Esophagus muscularis mucosa (tissue), 4 donors: ENCODE measurements around the gene CLEC16A. TPM values are rescaled to one million over a fixed set of nuclear protein-coding genes. Genes with fewer than 3 reads are reported as not detected.

Source experiments
- DNase-seq: peaks from one replicate; pipeline ENCODE4 v3.0.0-alpha.2; 2017; ENCODE audit errors: extremely low spot score
- H3K27ac ChIP-seq, 4 donors: fragments of 200-600 bp; sonication (generic); replicated peaks in 1 of 4; 1 replicate in 3 of 4; 2 replicates in 1 of 4; pipeline ENCODE4 v1.5.1; 2016 to 2019; ENCODE audit warnings: mild to moderate bottlenecking in 1 of 4
- H3K27me3 ChIP-seq, 4 donors: fragments of 200-600 bp; sonication (generic); one replicate each; pipeline versions ENCODE4 v1.5.1 to v1.6.0; 2016 to 2019
- H3K36me3 ChIP-seq, 4 donors: fragments of 200-600 bp; sonication (generic); one replicate each; pipeline ENCODE4 v1.5.1; 2016 to 2019
- H3K4me1 ChIP-seq, 4 donors: fragments of 200-600 bp; sonication (generic); one replicate each; pipeline ENCODE4 v1.5.1; 2016 to 2019
- H3K4me3 ChIP-seq, 4 donors: fragments of 200-600 bp; sonication (generic); 1 replicate in 2 of 4; 2 replicates in 2 of 4; pipeline ENCODE4 v1.5.1; 2016 to 2019; ENCODE audit warnings: mild to moderate bottlenecking in 4 of 4, moderate library complexity in 1 of 4
- H3K9me3 ChIP-seq, 4 donors: fragments of 200-600 bp; sonication (generic); 1 replicate in 3 of 4; 2 replicates in 1 of 4; pipeline ENCODE4 v1.5.1; 2016 to 2019
- CTCF ChIP-seq, 3 experiments: fragments of 200-600 bp in 2 of 3; fragments of 450-650 bp in 1 of 3; sonication (generic) in 2 of 3; IDR thresholded peaks; one replicate each; pipeline ENCODE4 v1.5.1; 2017 to 2019; ENCODE audit warnings: antibody characterized with exemption in 3 of 3, mild to moderate bottlenecking in 2 of 3, moderate library complexity in 1 of 3
- EP300 ChIP-seq: sonication (generic); formaldehyde crosslinking; IDR thresholded peaks from one replicate; pipeline ENCODE4 v1.6.1; 2017; ENCODE audit warnings: antibody characterized with exemption
- POLR2A ChIP-seq: fragments of 450-650 bp; IDR thresholded peaks from one replicate; pipeline ENCODE4 v1.6.1; 2017; ENCODE audit warnings: antibody characterized with exemption, moderate library complexity, mild to moderate bottlenecking, low read depth
- POLR2AphosphoS5 ChIP-seq, 2 donors: sonication (generic); formaldehyde crosslinking; IDR thresholded peaks; one replicate each; pipeline ENCODE4 v1.6.1; 2017; ENCODE audit warnings: antibody characterized with exemption in 2 of 2
- WGBS: methylation state at CpG from one replicate; pipeline ENCODE4 v1.1.5; 2018; 5-methylcytosine and 5-hydroxymethylcytosine counted together
- intact Hi-C: fragments of 100-400 bp; cut with DNase I; formaldehyde crosslinking; loops from one replicate; pipeline ENCODE4 v1.15.1; 2023
- total RNA-seq, 4 donors: library from RNA; depleted of rRNA; stranded (reverse); fragments of >200 nt; gene quantifications; one replicate each; pipeline versions ENCODE4 v1.1.0 to v1.2.1, GENCODE V29; 2016

The CLEC16A gene
- total RNA-seq, 4 donors from 2014 or later: 22.3 to 34.7 (median 29.2) TPM

- intact Hi-C loops: no loop called here
- TF ChIP-seq EP300: no peak
- no peak for TF ChIP-seq CTCF (IDR thresholded peaks at IDR 0.05)
- no peak for TF ChIP-seq POLR2A
- TF ChIP-seq POLR2AphosphoS5 (IDR thresholded peaks at IDR 0.05): no peak
- Histone ChIP-seq H3K27ac (peak overlapping the region; percentile 40 to 75 (median 68)), H3K9me3 (peaks cover 0 to 14% (median 6%) of the 10 kb centered on the region in 4 donors), H3K36me3 (peaks cover 2 to 57% (median 50%) of the 10 kb centered on the region in 4 donors), H3K27me3 (no peaks in the 10 kb centered on the region), H3K4me1 (peaks cover 21 to 30% (median 28%) of the 10 kb centered on the region in 4 donors), H3K4me3 (no peak overlapping the region)
- DNase-seq: no peak
- 81% methylated on average over 16 of the region's 16 CpGs for WGBS
Measured at GRCh38 chr16:11032000-11032921, 87.9 kb downstream of the CLEC16A start.

GRCh38 chr16:11032922-11033291 is 88.5 kb downstream of the CLEC16A start:
- intact Hi-C loops: no loop called here
- H3K36me3 ChIP-seq: peaks cover 0 to 56% (median 44%) of the 10 kb centered on the region in 4 donors
- no peak overlapping the region for H3K4me3 ChIP-seq
- H3K27me3 ChIP-seq: no peaks in the 10 kb centered on the region
- peaks cover 0 to 12% (median 5%) of the 10 kb centered on the region in 4 donors for H3K9me3 ChIP-seq
- peaks cover 21 to 30% (median 28%) of the 10 kb centered on the region in 4 donors for H3K4me1 ChIP-seq
- TF ChIP-seq POLR2AphosphoS5 (IDR thresholded peaks at IDR 0.05) (peak; percentile 40 to 63), CTCF (IDR thresholded peaks at IDR 0.05) (no peak)
- no peak for DNase-seq
- 59% methylated on average over 7 of the region's 7 CpGs for WGBS
- H3K27ac ChIP-seq: peak overlapping the region; percentile 56 to 80 (median 74)

- peak overlapping the region; percentile 56 to 80 (median 74) for H3K27ac ChIP-seq
- H3K4me3 ChIP-seq: no peak overlapping the region
Measured at GRCh38 chr16:11033629-11034420, 89.5 kb downstream of the CLEC16A start.

GRCh38 chr16:11034481-11034931 is 90.1 kb downstream of the CLEC16A start:
- no peak for TF ChIP-seq CTCF (IDR thresholded peaks at IDR 0.05)
- no peak for TF ChIP-seq POLR2AphosphoS5 (IDR thresholded peaks at IDR 0.05)
- no peak for TF ChIP-seq EP300
- TF ChIP-seq POLR2A: no peak
- Histone ChIP-seq H3K4me1 (peaks cover 21 to 30% (median 28%) of the 10 kb centered on the region in 4 donors), H3K27ac (peak overlapping the region; percentile 16 to 44 (median 38)), H3K27me3 (no peaks in the 10 kb centered on the region), H3K9me3 (no peaks in the 10 kb centered on the region), H3K36me3 (peaks cover 0 to 68% (median 40%) of the 10 kb centered on the region in 4 donors), H3K4me3 (no peak overlapping the region)
- DNase-seq: no peak
- WGBS: 57% methylated on average over 8 of the region's 8 CpGs
- intact Hi-C loops: no loop called here

More at GRCh38 chr16:11033629-11034420, 89.5 kb downstream of the CLEC16A start:
- no peak for DNase-seq
- 75% methylated on average over 14 of the region's 14 CpGs for WGBS
- intact Hi-C loops: no loop called here
- Histone ChIP-seq H3K36me3 (peaks cover 0 to 61% (median 41%) of the 10 kb centered on the region in 4 donors), H3K27me3 (no peaks in the 10 kb centered on the region), H3K9me3 (peaks cover 0 to 3% (median under 1%) of the 10 kb centered on the region in 4 donors), H3K4me1 (peaks cover 21 to 30% (median 28%) of the 10 kb centered on the region in 4 donors)
- TF ChIP-seq POLR2AphosphoS5 (IDR thresholded peaks at IDR 0.05) (no peak), CTCF (IDR thresholded peaks at IDR 0.05) (no peak), POLR2A (no peak), EP300 (no peak)
